Loucy (cell line): ENCODE results near the gene KLHL40.

ENCODE experiments used
- H2AFZ ChIP-seq: fragments of 200-600 bp; sonication (generic); 2 replicates; pipeline ENCODE4 v1.6.0; 2016; ENCODE audit warnings: antibody characterized with exemption, mild to moderate bottlenecking, low read length, moderate library complexity
- H3F3A ChIP-seq: fragments of 200-600 bp; 2 replicates; pipeline ENCODE4 v1.6.0; 2016; ENCODE audit warnings: antibody characterized with exemption, low read depth, mild to moderate bottlenecking
- H3K27me3 ChIP-seq: fragments of 200-600 bp; sonication (generic); 2 replicates; pipeline ENCODE4 v1.6.1; 2014; ENCODE audit warnings: low read length, mild to moderate bottlenecking; ENCODE audit not compliant: insufficient read depth, poor library complexity, severe bottlenecking
- H3K36me3 ChIP-seq: fragments of 200-600 bp; sonication (generic); 2 replicates; pipeline ENCODE4 v1.6.1; 2016; ENCODE audit warnings: low read length; ENCODE audit not compliant: insufficient read depth
- H3K4me1 ChIP-seq: fragments of 200-600 bp; sonication (generic); 2 replicates; pipeline ENCODE4 v1.5.1; 2014; ENCODE audit warnings: low read length, mild to moderate bottlenecking; ENCODE audit not compliant: insufficient read depth, poor library complexity, severe bottlenecking
- H3K4me2 ChIP-seq: fragments of 200-600 bp; sonication (generic); 2 replicates; pipeline ENCODE4 v1.6.0; 2014; ENCODE audit warnings: antibody characterized with exemption, low read length, low read depth, mild to moderate bottlenecking; ENCODE audit not compliant: poor library complexity, severe bottlenecking
- H3K4me3 ChIP-seq: fragments of 200-600 bp; sonication (generic); 2 replicates; pipeline ENCODE4 v1.5.1; 2014; ENCODE audit warnings: low read length, mild to moderate bottlenecking, mixed read lengths; ENCODE audit not compliant: poor library complexity, severe bottlenecking
- H3K79me2 ChIP-seq: fragments of 200-600 bp; sonication (generic); 2 replicates; pipeline ENCODE4 v1.6.1; 2014; ENCODE audit warnings: low read length; ENCODE audit not compliant: insufficient read depth
- H3K9ac ChIP-seq: fragments of 200-600 bp; sonication (generic); 2 replicates; pipeline ENCODE4 v1.6.0; 2014; ENCODE audit warnings: mild to moderate bottlenecking, low read depth, low read length, moderate library complexity; ENCODE audit not compliant: poor library complexity, severe bottlenecking
- H3K9me2 ChIP-seq: fragments of 200-600 bp; sonication (generic); replicated peaks from 2 replicates; pipeline ENCODE4 v1.6.1; 2016; ENCODE audit warnings: low read depth, low read length, mixed read lengths
- H3K9me3 ChIP-seq: fragments of 200-600 bp; sonication (generic); 2 replicates; pipeline ENCODE4 v1.6.1; 2014; ENCODE audit warnings: mild to moderate bottlenecking, antibody characterized with exemption, low read length, low read depth; ENCODE audit not compliant: insufficient read depth
- H4K20me1 ChIP-seq: fragments of 200-600 bp; sonication (generic); 2 replicates; pipeline ENCODE4 v1.6.0; 2014; ENCODE audit warnings: antibody characterized with exemption, low read length, mild to moderate bottlenecking; ENCODE audit not compliant: insufficient read depth, poor library complexity, severe bottlenecking
- EZH2phosphoT487 ChIP-seq: fragments of 200-600 bp; IDR thresholded peaks from 2 replicates; pipeline ENCODE4 v1.6.1; 2018; ENCODE audit warnings: antibody characterized with exemption, mild to moderate bottlenecking, moderate library complexity, borderline replicate concordance
- TF ChIP-seq, protein P1 (sequence below): fragments of 200-600 bp; sonication (generic); conservative IDR thresholded peaks from 2 replicates; pipeline ENCODE4 v1.5.1; 2014; ENCODE audit warnings: mild to moderate bottlenecking, antibody characterized with exemption, low read length

KLHL40 gene

GRCh38 chr3:42714171-42714852 lies 29.0 kb downstream of the KLHL40 start:
- H3K36me3 ChIP-seq, result no peaks in the 10 kb centered on the region
- no peaks in the 10 kb centered on the region for H4K20me1 ChIP-seq
- H2AFZ ChIP-seq, result no peak overlapping the region
- H3F3A ChIP-seq, result no peaks in the 10 kb centered on the region
- H3K4me1 ChIP-seq, result no peaks in the 10 kb centered on the region
- no peak overlapping the region for H3K4me3 ChIP-seq
- TF ChIP-seq EZH2phosphoT487, result no peak
- TF ChIP-seq, protein P1, sequence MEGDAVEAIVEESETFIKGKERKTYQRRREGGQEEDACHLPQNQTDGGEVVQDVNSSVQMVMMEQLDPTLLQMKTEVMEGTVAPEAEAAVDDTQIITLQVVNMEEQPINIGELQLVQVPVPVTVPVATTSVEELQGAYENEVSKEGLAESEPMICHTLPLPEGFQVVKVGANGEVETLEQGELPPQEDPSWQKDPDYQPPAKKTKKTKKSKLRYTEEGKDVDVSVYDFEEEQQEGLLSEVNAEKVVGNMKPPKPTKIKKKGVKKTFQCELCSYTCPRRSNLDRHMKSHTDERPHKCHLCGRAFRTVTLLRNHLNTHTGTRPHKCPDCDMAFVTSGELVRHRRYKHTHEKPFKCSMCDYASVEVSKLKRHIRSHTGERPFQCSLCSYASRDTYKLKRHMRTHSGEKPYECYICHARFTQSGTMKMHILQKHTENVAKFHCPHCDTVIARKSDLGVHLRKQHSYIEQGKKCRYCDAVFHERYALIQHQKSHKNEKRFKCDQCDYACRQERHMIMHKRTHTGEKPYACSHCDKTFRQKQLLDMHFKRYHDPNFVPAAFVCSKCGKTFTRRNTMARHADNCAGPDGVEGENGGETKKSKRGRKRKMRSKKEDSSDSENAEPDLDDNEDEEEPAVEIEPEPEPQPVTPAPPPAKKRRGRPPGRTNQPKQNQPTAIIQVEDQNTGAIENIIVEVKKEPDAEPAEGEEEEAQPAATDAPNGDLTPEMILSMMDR, result no peak
- no peak overlapping the region for H3K4me2 ChIP-seq
- H3K9me2 ChIP-seq, result no peaks in the 10 kb centered on the region
- no peak overlapping the region for H3K9ac ChIP-seq
- H3K27me3 ChIP-seq, result no peaks in the 10 kb centered on the region
- H3K9me3 ChIP-seq, result no peaks in the 10 kb centered on the region
- H3K79me2 ChIP-seq, result no peaks in the 10 kb centered on the region

DNA sequence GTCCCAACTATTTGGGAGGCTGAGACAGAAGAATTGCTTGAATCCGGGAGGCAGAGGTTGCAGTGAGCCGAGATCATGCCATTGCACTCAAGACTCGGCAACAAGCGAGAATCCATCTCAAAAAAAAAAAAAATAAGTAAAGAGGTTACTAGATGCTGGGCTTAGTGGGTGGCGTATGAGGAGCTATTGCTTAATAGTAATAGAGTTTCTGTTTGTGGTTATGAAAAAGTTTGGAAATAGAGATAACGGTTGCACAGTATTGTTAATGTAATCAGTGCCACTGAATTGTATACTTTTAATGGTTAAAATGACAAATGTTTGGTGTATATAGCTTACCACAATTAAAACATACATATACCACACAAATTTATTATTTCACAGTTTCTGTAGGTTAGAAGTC lies 32.0 kb downstream of the KLHL40 start:
- no peaks in the 10 kb centered on the region for H3F3A ChIP-seq
- H4K20me1 ChIP-seq, result no peaks in the 10 kb centered on the region
- H3K27me3 ChIP-seq, result no peaks in the 10 kb centered on the region
- no peaks in the 10 kb centered on the region for H3K79me2 ChIP-seq
- no peaks in the 10 kb centered on the region for H3K9me3 ChIP-seq
- no peak overlapping the region for H2AFZ ChIP-seq
- no peaks in the 10 kb centered on the region for H3K36me3 ChIP-seq
- H3K4me2 ChIP-seq, result no peak overlapping the region
- no peaks in the 10 kb centered on the region for H3K4me1 ChIP-seq
- H3K4me3 ChIP-seq, result no peak overlapping the region
- TF ChIP-seq, protein P1, result no peak
- TF ChIP-seq EZH2phosphoT487, result no peak
- H3K9me2 ChIP-seq, result no peaks in the 10 kb centered on the region
- H3K9ac ChIP-seq, result no peak overlapping the region

GRCh38 chr3:42718338-42718737 lies 33.0 kb downstream of the KLHL40 start:
- Histone ChIP-seq H3K4me2 (no peak overlapping the region), H3K9me2 (no peaks in the 10 kb centered on the region), H3K36me3 (no peaks in the 10 kb centered on the region), H3K79me2 (no peaks in the 10 kb centered on the region), H3K27me3 (no peaks in the 10 kb centered on the region), H2AFZ (no peak overlapping the region), H3K9ac (no peak overlapping the region), H3K4me3 (no peak overlapping the region), H3F3A (no peaks in the 10 kb centered on the region), H3K9me3 (no peaks in the 10 kb centered on the region), H3K4me1 (no peaks in the 10 kb centered on the region), H4K20me1 (no peaks in the 10 kb centered on the region)
- TF ChIP-seq, protein P1, result no peak
- TF ChIP-seq EZH2phosphoT487, result no peak
